ENCODE measurements around the gene FGF8.

GRCh38 chr10:101793526-101793925, 17.6 kb upstream of the FGF8 start:
- no peak for TF ChIP-seq GABPA (IDR thresholded peaks at IDR 0.05; ENCODE audit: low read depth, low read length)
- TF ChIP-seq GABPA (CRISPR knock-in tag; IDR thresholded peaks at IDR 0.05; ENCODE audit: low read depth) = no peak
- no peak for TF ChIP-seq NFRKB (IDR thresholded peaks at IDR 0.05)
- TF ChIP-seq GTF2F1 (IDR thresholded peaks at IDR 0.05; ENCODE audit: low read length) = no peak
- no peak for TF ChIP-seq FOXM1 (CRISPR knock-in tag; IDR thresholded peaks at IDR 0.05)
- no peak for TF ChIP-seq HBP1 (CRISPR knock-in tag; IDR thresholded peaks at IDR 0.05; ENCODE audit: low read depth)
- no peak for TF ChIP-seq CTCF (CRISPR knock-in tag; IDR thresholded peaks at IDR 0.05)
- TF ChIP-seq ZNF580 (CRISPR knock-in tag; IDR thresholded peaks at IDR 0.05; ENCODE audit: borderline replicate concordance, low read depth) = no peak
- no peak for TF ChIP-seq PHF21A (CRISPR knock-in tag; IDR thresholded peaks at IDR 0.05)
